Measurements from ENCODE around the gene ADK. TPM values are rescaled to one million over a fixed set of nuclear protein-coding genes. Genes with fewer than 3 reads are reported as not detected.

Gene ADK
- total and polyA plus RNA-seq, 2 of the 13 experiments (the other 11 are each of a cell fraction or from before 2014, with no cell fraction given), result 48.6 to 79.1 TPM

- TF ChIP-seq ZNF800 (CRISPR knock-in tag; IDR thresholded peaks at IDR 0.05), result no peak
Observed at GRCh38 chr10:74650613-74651012, 499.6 kb downstream of the ADK start (continued).

GRCh38 chr10:74651565-74651964 lies 500.5 kb downstream of the ADK start:
- BruUV-seq (replicated peaks), result no TSS peak
- FAIRE-seq (no peak), DNase-seq (ENCODE audit: low spot score) (no peak), ATAC-seq (no peak)
- Histone ChIP-seq H3K27me3 (ENCODE audit: control insufficient read depth in 1 of 2, insufficient read depth in 2 of 2, low read length in 2 of 2) (no peaks in the 10 kb centered on the region), H2AFZ (ENCODE audit: low read length) (no peak overlapping the region), H3K9me3 (ENCODE audit: low read length) (no peaks in the 10 kb centered on the region), H3K36me3 (replicated peaks in 1 of 2; ENCODE audit: control insufficient read depth in 1 of 2, insufficient read depth in 2 of 2, low read length in 2 of 2) (peaks cover 4 to 5% of the 10 kb centered on the region in 2 experiments; a peak in 2 of 5 replicates), H3K4me1 (ENCODE audit: insufficient read depth, low read length) (no peaks in the 10 kb centered on the region), H4K20me1 (ENCODE audit: insufficient read depth, low read length) (no peaks in the 10 kb centered on the region), H3K9ac (ENCODE audit: insufficient read depth, low read depth, low read length) (no peak overlapping the region), H3K79me2 (ENCODE audit: insufficient read depth, low read length) (no peaks in the 10 kb centered on the region), H3K27ac (ENCODE audit: extremely low read length, insufficient read depth, low read length) (no peak overlapping the region), H3K4me2 (ENCODE audit: low read depth, low read length) (no peak overlapping the region), H3K4me3 (replicated peaks in 1 of 3; ENCODE audit: insufficient read depth in 1 of 3, low read depth in 2 of 3, low read length in 3 of 3) (no peak overlapping the region)
- in situ Hi-C loops (cut with HindIII; ENCODE audit: extremely low pct_ligation_motif_present, low pct_unique_long_range_greater_than_20kb), result no loop called here
- CTCF ChIA-PET (ENCODE audit: low intra/inter-chr PET ratio, low total read pairs), result no interaction called here
- POLR2A ChIA-PET, result no interaction called here
- intact Hi-C loops (cut with micrococcal nuclease; ENCODE audit: unreplicated experiment), result no loop called here
- TF ChIP-seq ZNF160 (CRISPR knock-in tag; IDR thresholded peaks at IDR 0.05) (no peak), ATF6 (CRISPR knock-in tag; conservative IDR thresholded peaks at IDR 0.05) (no peak), FOXP4 (CRISPR knock-in tag; IDR thresholded peaks at IDR 0.05) (no peak), MYC (CRISPR knock-in tag; IDR thresholded peaks at IDR 0.05; ENCODE audit: borderline replicate concordance) (no peak), ZNF839 (CRISPR knock-in tag; IDR thresholded peaks at IDR 0.05; ENCODE audit: borderline replicate concordance) (no peak), ZNF724P (CRISPR knock-in tag; IDR thresholded peaks at IDR 0.05; ENCODE audit: borderline replicate concordance) (no peak), NR2C2 (CRISPR knock-in tag; IDR thresholded peaks at IDR 0.05; ENCODE audit: borderline replicate concordance) (no peak), ZBTB25 (CRISPR knock-in tag; IDR thresholded peaks at IDR 0.05) (no peak), YY1 (IDR thresholded peaks at IDR 0.05; ENCODE audit: insufficient read depth, insufficient replicate concordance, low read depth, low read length) (no peak), ZNF468 (CRISPR knock-in tag; IDR thresholded peaks at IDR 0.05) (no peak), BRCA1 (CRISPR knock-in tag; IDR thresholded peaks at IDR 0.05) (no peak), TBX3 (IDR thresholded peaks at IDR 0.05; ENCODE audit: borderline replicate concordance) (no peak), ZNF770 (CRISPR knock-in tag; IDR thresholded peaks at IDR 0.05) (no peak)
